HCT116 (cell line): ENCODE data around the gene ADGRA3. TPM values are rescaled to one million over a fixed set of nuclear protein-coding genes. Genes with fewer than 3 reads are reported as not detected.
"Not testable (repeated sequence)": the region's sequence is repeated elsewhere in the genome, so short reads cannot be mapped to it uniquely, and the experiment has no call there.

ENCODE experiments used
- ATAC-seq: fragments of 200-7000 bp; cut with Tn5 transposase; 2 replicates; pipeline ENCODE4 v1.9.1; 2020; ENCODE audit warnings: mild to moderate bottlenecking, moderate library complexity
- BruUV-seq: library from RNA; stranded (reverse); fragments of 400-500 nt; replicated peaks from 2 replicates; lab custom pipeline; 2021; lab: Mats Ljungman, UMichigan
- CTCF ChIA-PET: fragments of 300-600 bp; sonication (Branson Sonifier 250); formaldehyde crosslinking; loops from one replicate; lab custom pipeline; 2021; ENCODE audit warnings: antibody characterized with exemption; lab: Charles Lee
- POLR2A ChIA-PET: fragments of 300-600, 350-600 bp; sonication (Branson Sonifier 250); formaldehyde crosslinking; loops from one replicate; lab custom pipeline; 2021; ENCODE audit warnings: antibody characterized with exemption; lab: Charles Lee
- RAD21 ChIA-PET, 2 experiments: fragments of 300-600 bp; sonication (Branson Sonifier 250); formaldehyde crosslinking; loops; one replicate each; lab custom pipeline; 2023; ENCODE audit warnings: low total read pairs in 2 of 2; ENCODE audit not compliant: uncharacterized antibody in 2 of 2, unreplicated experiment in 2 of 2, low non-redundant PET in 1 of 2; lab: Charles Lee
- DNase-seq: peaks from one replicate; pipeline ENCODE4 v3.0.0-alpha.2; 2010; ENCODE audit warnings: low read depth, low spot score
- H2AFZ ChIP-seq: fragments of 200-600 bp; shearing (Covaris generic), sonication (generic); 2 replicates; pipeline ENCODE4 v1.6.1; 2017; ENCODE audit warnings: low read depth, mixed run types, mixed read lengths, antibody characterized with exemption, low read length; ENCODE audit not compliant: poor library complexity, severe bottlenecking
- H3K27ac ChIP-seq: 2 replicates; pipeline ENCODE4 v1.5.1; 2012; ENCODE audit warnings: low read depth, low read length
- H3K27me3 ChIP-seq: fragments of 200-600 bp; sonication (generic); 2 replicates; pipeline ENCODE4 v1.6.1; 2016; ENCODE audit warnings: mixed run types, low read length, mixed read lengths; ENCODE audit not compliant: insufficient read depth
- H3K36me3 ChIP-seq, 2 experiments: fragments of 200-500 bp in 1 of 2; fragments of 200-600 bp in 1 of 2; sonication (Bioruptor generic) in 1 of 2; sonication (generic) in 1 of 2; 2 replicates each; pipeline versions ENCODE4 v1.5.1 to v1.6.1; 2014 to 2016; ENCODE audit warnings: low read length in 2 of 2, inconsistent platforms in 1 of 2, mixed read lengths in 1 of 2, mixed run types in 1 of 2; ENCODE audit not compliant: insufficient read depth in 2 of 2, control insufficient read depth in 1 of 2
- H3K4me1 ChIP-seq, 2 experiments: fragments of 200-600 bp in 1 of 2; sonication (generic) in 1 of 2; 2 replicates each; pipeline versions ENCODE4 v1.5.1 to v1.6.1; 2012 to 2017; ENCODE audit warnings: low read length in 2 of 2, inconsistent platforms in 1 of 2, mild to moderate bottlenecking in 1 of 2, mixed read lengths in 1 of 2, mixed run types in 1 of 2, moderate library complexity in 1 of 2; ENCODE audit not compliant: insufficient read depth in 2 of 2, control insufficient read depth in 1 of 2
- H3K4me2 ChIP-seq: fragments of 200-600 bp; sonication (generic); 2 replicates; pipeline ENCODE4 v1.6.1; 2017; ENCODE audit warnings: mixed run types, low read length, mixed read lengths
- H3K4me3 ChIP-seq, 2 experiments: fragments of 200-600 bp in 1 of 2; sonication (generic) in 1 of 2; replicated peaks in 1 of 2; 2 replicates each; pipeline ENCODE4 v1.5.1; 2011 to 2016; ENCODE audit warnings: low read length in 2 of 2, control low read depth in 1 of 2, low read depth in 1 of 2, mild to moderate bottlenecking in 1 of 2, mixed read lengths in 1 of 2, mixed run types in 1 of 2
- H3K79me2 ChIP-seq: fragments of 200-600 bp; sonication (generic); 2 replicates; pipeline ENCODE4 v1.6.1; 2017; ENCODE audit warnings: mild to moderate bottlenecking, mixed run types, low read length, moderate library complexity, mixed read lengths; ENCODE audit not compliant: insufficient read depth
- H3K9ac ChIP-seq: fragments of 200-600 bp; sonication (generic); 2 replicates; pipeline ENCODE4 v1.6.1; 2016; ENCODE audit warnings: low read length, mixed read lengths
- H3K9me2 ChIP-seq: fragments of 200-600 bp; sonication (generic), shearing (Covaris generic); 2 replicates; pipeline ENCODE4 v1.6.1; 2017; ENCODE audit warnings: mixed run types, mild to moderate bottlenecking, moderate library complexity; ENCODE audit not compliant: insufficient read depth
- H3K9me3 ChIP-seq, 2 experiments: fragments of 200-500 bp in 1 of 2; fragments of 200-600 bp in 1 of 2; sonication (Bioruptor generic) in 1 of 2; sonication (generic) in 1 of 2; 2 replicates each; pipeline ENCODE4 v1.6.1; 2014 to 2017; ENCODE audit warnings: low read length in 2 of 2, mixed read lengths in 2 of 2, inconsistent platforms in 1 of 2, low read depth in 1 of 2, mild to moderate bottlenecking in 1 of 2, mixed run types in 1 of 2, moderate library complexity in 1 of 2; ENCODE audit not compliant: control insufficient read depth in 1 of 2, insufficient read depth in 1 of 2
- H4K20me1 ChIP-seq: fragments of 200-600 bp; sonication (generic), shearing (Covaris generic); 2 replicates; pipeline ENCODE4 v1.6.1; 2017; ENCODE audit warnings: mixed run types, mild to moderate bottlenecking, moderate library complexity; ENCODE audit not compliant: insufficient read depth
- CBX3 ChIP-seq: IDR thresholded peaks from 2 replicates; pipeline ENCODE4 v1.6.1; 2012; ENCODE audit warnings: low read depth
- CEBPB ChIP-seq: IDR thresholded peaks from 2 replicates; pipeline ENCODE4 v1.6.1; 2012; ENCODE audit warnings: low read depth
- POLR2AphosphoS5 ChIP-seq: IDR thresholded peaks from 2 replicates; pipeline ENCODE4 v1.6.1; 2011; ENCODE audit warnings: mild to moderate bottlenecking, low read depth, low read length, moderate library complexity
- ZNF274 ChIP-seq: fragments of 200-500 bp; sonication (Bioruptor generic); IDR thresholded peaks from 2 replicates; pipeline ENCODE4 v1.6.1; 2014; ENCODE audit warnings: mild to moderate bottlenecking, low read depth, low read length, inconsistent platforms
- intact Hi-C: fragments of 100-400 bp; cut with micrococcal nuclease; formaldehyde crosslinking; loops from 2 replicates; pipeline ENCODE4 v1.10.0; 2022
- total RNA-seq: library from RNA; stranded (reverse); gene quantifications from one replicate; pipeline ENCODE4 v1.2.1, GENCODE V29; 2021; ENCODE audit not compliant: unreplicated experiment
- TF ChIP-seq, protein P1 (sequence below), 3 experiments: fragments of 200-600 bp in 1 of 3; sonication (generic) in 1 of 3; IDR thresholded peaks in 2 of 3; conservative IDR thresholded peaks in 1 of 3; 2 replicates each; pipeline ENCODE4 v1.5.1; 2012 to 2017; ENCODE audit warnings: low read depth in 2 of 3, low read length in 2 of 3, antibody characterized with exemption in 1 of 3, borderline replicate concordance in 1 of 3, control low read depth in 1 of 3, mild to moderate bottlenecking in 1 of 3, mixed read lengths in 1 of 3, mixed run types in 1 of 3, moderate library complexity in 1 of 3; ENCODE audit not compliant: insufficient read depth in 1 of 3

Gene ADGRA3
- total RNA-seq, 1 experiment from 2014 or later = 43.0 TPM

DNA sequence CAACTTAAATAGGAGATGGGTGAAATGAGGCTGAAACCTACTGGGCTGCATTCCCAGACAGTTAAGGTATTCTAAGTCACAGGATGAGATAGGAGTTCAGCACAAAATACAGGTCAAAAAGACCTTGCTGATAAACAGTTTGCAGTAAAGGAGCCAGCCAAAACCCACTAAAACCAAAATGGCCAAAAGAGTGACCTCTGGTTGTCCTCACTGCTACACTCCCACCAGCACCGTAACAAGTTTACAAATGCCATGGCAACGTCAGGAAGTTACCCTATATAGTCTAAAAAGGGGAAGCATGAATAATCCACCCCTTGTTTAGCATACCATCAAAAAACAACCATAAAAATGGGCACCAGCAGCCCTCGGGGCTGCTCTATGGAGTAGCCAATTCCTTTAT is 133.7 kb downstream of the ADGRA3 start:
- H3K9ac ChIP-seq, intact Hi-C loops, H3K79me2 ChIP-seq, CTCF ChIA-PET, DNase-seq, H3K9me2 ChIP-seq, H2AFZ ChIP-seq, H3K4me2 ChIP-seq, BruUV-seq, ATAC-seq, RAD21 ChIA-PET, H3K27ac ChIP-seq, H3K9me3 ChIP-seq, H4K20me1 ChIP-seq, H3K27me3 ChIP-seq, POLR2A ChIA-PET, H3K4me3 ChIP-seq, H3K36me3 ChIP-seq: not testable (repeated sequence)
- peaks cover 0 to 19% of the 10 kb centered on the region in 2 experiments; a peak in 2 of 4 replicates for H3K4me1 ChIP-seq

DNA sequence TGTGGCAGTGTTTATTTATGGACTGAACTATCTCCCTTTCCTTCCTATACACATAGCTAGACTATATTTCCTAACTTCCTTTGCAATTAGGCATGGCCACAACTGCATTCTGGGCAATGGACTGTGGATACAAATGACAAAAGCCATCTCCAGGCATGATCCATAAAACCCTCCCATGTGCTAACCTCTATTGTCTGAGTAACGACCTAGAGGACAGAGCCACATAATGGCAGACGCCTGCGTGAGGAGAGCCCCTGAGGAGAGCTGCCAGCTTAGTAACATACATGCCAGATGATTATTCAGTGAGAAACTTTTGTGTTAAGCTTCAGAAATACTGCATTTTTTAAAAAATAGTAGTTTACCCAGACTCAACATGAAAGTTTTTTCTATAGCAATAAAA is 142.9 kb downstream of the ADGRA3 start:
- intact Hi-C loops = no loop called here
- POLR2A ChIA-PET = no interaction called here
- TF ChIP-seq POLR2AphosphoS5 (no peak), ZNF274 (no peak), CBX3 (no peak), CEBPB (no peak)
- TF ChIP-seq, protein P1, sequence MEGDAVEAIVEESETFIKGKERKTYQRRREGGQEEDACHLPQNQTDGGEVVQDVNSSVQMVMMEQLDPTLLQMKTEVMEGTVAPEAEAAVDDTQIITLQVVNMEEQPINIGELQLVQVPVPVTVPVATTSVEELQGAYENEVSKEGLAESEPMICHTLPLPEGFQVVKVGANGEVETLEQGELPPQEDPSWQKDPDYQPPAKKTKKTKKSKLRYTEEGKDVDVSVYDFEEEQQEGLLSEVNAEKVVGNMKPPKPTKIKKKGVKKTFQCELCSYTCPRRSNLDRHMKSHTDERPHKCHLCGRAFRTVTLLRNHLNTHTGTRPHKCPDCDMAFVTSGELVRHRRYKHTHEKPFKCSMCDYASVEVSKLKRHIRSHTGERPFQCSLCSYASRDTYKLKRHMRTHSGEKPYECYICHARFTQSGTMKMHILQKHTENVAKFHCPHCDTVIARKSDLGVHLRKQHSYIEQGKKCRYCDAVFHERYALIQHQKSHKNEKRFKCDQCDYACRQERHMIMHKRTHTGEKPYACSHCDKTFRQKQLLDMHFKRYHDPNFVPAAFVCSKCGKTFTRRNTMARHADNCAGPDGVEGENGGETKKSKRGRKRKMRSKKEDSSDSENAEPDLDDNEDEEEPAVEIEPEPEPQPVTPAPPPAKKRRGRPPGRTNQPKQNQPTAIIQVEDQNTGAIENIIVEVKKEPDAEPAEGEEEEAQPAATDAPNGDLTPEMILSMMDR (IDR thresholded peaks at IDR 0.05 in 2 of 3, conservative IDR thresholded peaks at IDR 0.05 in 1 of 3; ENCODE audit: borderline replicate concordance in 1 of 3, insufficient read depth in 1 of 3, low read depth in 2 of 3, low read length in 2 of 3) = no peak
- H3K9me2 ChIP-seq = no peaks in the 10 kb centered on the region
- H4K20me1 ChIP-seq = no peaks in the 10 kb centered on the region
- no peak overlapping the region for H2AFZ ChIP-seq
- H3K9ac ChIP-seq = no peak overlapping the region
- DNase-seq (no peak), ATAC-seq (no peak)
- H3K27me3 ChIP-seq = no peaks in the 10 kb centered on the region
- H3K27ac ChIP-seq = no peak overlapping the region
- no peaks in the 10 kb centered on the region for H3K79me2 ChIP-seq
- H3K9me3 ChIP-seq = no peaks in the 10 kb centered on the region
- H3K4me3 ChIP-seq = no peak overlapping the region
- BruUV-seq = no TSS peak
- RAD21 ChIA-PET = no interaction called here
- CTCF ChIA-PET = no interaction called here
- H3K4me1 ChIP-seq = no peaks in the 10 kb centered on the region
- H3K4me2 ChIP-seq = no peak overlapping the region
- H3K36me3 ChIP-seq = no peaks in the 10 kb centered on the region
